ENCODE results near the gene EID2B. TPM values are rescaled to one million over a fixed set of nuclear protein-coding genes. Genes with fewer than 3 reads are reported as not detected.

EID2B gene
- total and polyA plus RNA-seq, 2 of the 13 experiments (the other 11 are each of a cell fraction or from before 2014, with no cell fraction given), result 2.5 to 3.7 TPM

DNA sequence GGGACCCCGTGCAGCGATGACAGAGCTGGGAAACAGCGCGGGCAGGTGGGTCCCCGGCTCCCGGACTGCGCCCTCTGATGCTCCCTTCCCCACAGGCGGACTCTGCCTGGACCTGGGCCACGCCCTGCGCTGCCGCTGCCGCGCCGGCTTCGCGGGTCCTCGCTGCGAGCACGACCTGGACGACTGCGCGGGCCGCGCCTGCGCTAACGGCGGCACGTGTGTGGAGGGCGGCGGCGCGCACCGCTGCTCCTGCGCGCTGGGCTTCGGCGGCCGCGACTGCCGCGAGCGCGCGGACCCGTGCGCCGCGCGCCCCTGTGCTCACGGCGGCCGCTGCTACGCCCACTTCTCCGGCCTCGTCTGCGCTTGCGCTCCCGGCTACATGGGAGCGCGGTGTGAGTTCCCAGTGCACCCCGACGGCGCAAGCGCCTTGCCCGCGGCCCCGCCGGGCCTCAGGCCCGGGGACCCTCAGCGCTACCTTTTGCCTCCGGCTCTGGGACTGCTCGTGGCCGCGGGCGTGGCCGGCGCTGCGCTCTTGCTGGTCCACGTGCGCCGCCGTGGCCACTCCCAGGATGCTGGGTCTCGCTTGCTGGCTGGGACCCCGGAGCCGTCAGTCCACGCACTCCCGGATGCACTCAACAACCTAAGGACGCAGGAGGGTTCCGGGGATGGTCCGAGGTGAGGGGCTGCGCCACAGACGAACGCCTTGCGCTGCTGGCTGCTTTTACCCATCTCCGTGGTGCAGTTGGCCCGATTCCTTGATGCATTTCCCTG is 25.5 kb downstream of the EID2B start:
- ChIA-PET CTCF (ENCODE audit: low intra/inter-chr PET ratio, low total read pairs) (no interaction called here), POLR2A (interaction anchor here (1.6 kb wide), 1 partner anchor 62 kb away, joined by 3 read pairs; the partner anchor contains the start of gene SUPT5H)
- no peak overlapping the region for H3K27ac ChIP-seq (ENCODE audit: extremely low read length, insufficient read depth, low read length)
- 30% methylated on average over 25 of the region's 96 CpGs for WGBS (ENCODE audit: low lambda C conversion rate)
- H3K4me3 ChIP-seq (replicated peaks in 1 of 3; ENCODE audit: insufficient read depth in 1 of 3, low read depth in 2 of 3, low read length in 3 of 3), result peak overlapping the region in 2 of 3 experiments; percentile 56 to 68; a peak in 4 of 6 replicates
- no peak for FAIRE-seq
- H3K4me2 ChIP-seq (ENCODE audit: low read depth, low read length), result peak overlapping the region; percentile 70
- H3K9me3 ChIP-seq (ENCODE audit: low read length), result no peaks in the 10 kb centered on the region
- no peaks in the 10 kb centered on the region for H4K20me1 ChIP-seq (ENCODE audit: insufficient read depth, low read length)
- BruUV-seq (replicated peaks), result no TSS peak
- H3K9ac ChIP-seq (ENCODE audit: insufficient read depth, low read depth, low read length), result no peak overlapping the region
- no peaks in the 10 kb centered on the region for H3K79me2 ChIP-seq (ENCODE audit: insufficient read depth, low read length)
- peaks cover 16 to 53% of the 10 kb centered on the region in 2 experiments for H3K27me3 ChIP-seq (ENCODE audit: control insufficient read depth in 1 of 2, insufficient read depth in 2 of 2, low read length in 2 of 2)
- H3K4me1 ChIP-seq (ENCODE audit: insufficient read depth, low read length), result peaks cover 26% of the 10 kb centered on the region
- H3K36me3 ChIP-seq (replicated peaks in 1 of 2; ENCODE audit: control insufficient read depth in 1 of 2, insufficient read depth in 2 of 2, low read length in 2 of 2), result no peaks in the 10 kb centered on the region
- peak; percentile 71 for ATAC-seq
- DNase-seq (ENCODE audit: low spot score), result peak; percentile 60
- H2AFZ ChIP-seq (ENCODE audit: low read length), result no peak overlapping the region
- intact Hi-C loops (cut with micrococcal nuclease; ENCODE audit: unreplicated experiment), result no loop called here
- in situ Hi-C loops (cut with HindIII; ENCODE audit: extremely low pct_ligation_motif_present, low pct_unique_long_range_greater_than_20kb), result no loop called here
- TF ChIP-seq MTERF4 (CRISPR knock-in tag; IDR thresholded peaks at IDR 0.05) (peak; percentile 90), MIER3 (CRISPR knock-in tag; IDR thresholded peaks at IDR 0.05; ENCODE audit: borderline replicate concordance) (no peak), ZNF567 (CRISPR knock-in tag; IDR thresholded peaks at IDR 0.05; ENCODE audit: borderline replicate concordance) (no peak), NAIF1 (CRISPR knock-in tag; IDR thresholded peaks at IDR 0.05; ENCODE audit: borderline replicate concordance) (peak; percentile 52; the same call in 1 of the 2 replicates), CSRNP1 (CRISPR knock-in tag; IDR thresholded peaks at IDR 0.05) (peak; percentile 91; the same call in 1 of the 2 replicates), THYN1 (CRISPR knock-in tag; IDR thresholded peaks at IDR 0.05; ENCODE audit: borderline replicate concordance, low read depth) (no peak), TEAD3 (CRISPR knock-in tag; optimal IDR thresholded peaks at IDR 0.05; ENCODE audit: borderline replicate concordance) (no peak), ZNF709 (CRISPR knock-in tag; IDR thresholded peaks at IDR 0.05) (peak; percentile 84; the same call in 1 of the 2 replicates), HOXA7 (CRISPR knock-in tag; IDR thresholded peaks at IDR 0.05) (no peak), SIX4 (CRISPR knock-in tag; IDR thresholded peaks at IDR 0.05) (peak; percentile 21; the same call in 1 of the 2 replicates), ZNF230 (CRISPR knock-in tag; IDR thresholded peaks at IDR 0.05) (peak; percentile 67; the same call in 1 of the 2 replicates), SNAPC2 (CRISPR knock-in tag; IDR thresholded peaks at IDR 0.05) (peak; percentile 91), ZBTB38 (CRISPR knock-in tag; IDR thresholded peaks at IDR 0.05) (peak; percentile 74), HIC2 (CRISPR knock-in tag; IDR thresholded peaks at IDR 0.05; ENCODE audit: low read depth) (peak; percentile 27; the same call in 1 of the 2 replicates), ZNF772 (CRISPR knock-in tag; IDR thresholded peaks at IDR 0.05) (peak; percentile 76; the same call in 1 of the 2 replicates)
- TF ChIP-seq, protein P1, sequence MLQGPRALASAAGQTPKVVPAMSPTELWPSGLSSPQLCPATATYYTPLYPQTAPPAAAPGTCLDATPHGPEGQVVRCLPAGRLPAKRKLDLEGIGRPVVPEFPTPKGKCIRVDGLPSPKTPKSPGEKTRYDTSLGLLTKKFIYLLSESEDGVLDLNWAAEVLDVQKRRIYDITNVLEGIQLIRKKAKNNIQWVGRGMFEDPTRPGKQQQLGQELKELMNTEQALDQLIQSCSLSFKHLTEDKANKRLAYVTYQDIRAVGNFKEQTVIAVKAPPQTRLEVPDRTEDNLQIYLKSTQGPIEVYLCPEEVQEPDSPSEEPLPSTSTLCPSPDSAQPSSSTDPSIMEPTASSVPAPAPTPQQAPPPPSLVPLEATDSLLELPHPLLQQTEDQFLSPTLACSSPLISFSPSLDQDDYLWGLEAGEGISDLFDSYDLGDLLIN (CRISPR knock-in tag; IDR thresholded peaks at IDR 0.05; ENCODE audit: borderline replicate concordance), result peak; percentile 69; the same call in 1 of the 2 replicates

Measured in HepG2 (cell line).